ENCODE data around the gene HRK. TPM values are rescaled to one million over a fixed set of nuclear protein-coding genes. Genes with fewer than 3 reads are reported as not detected.

The HRK gene
- total and polyA plus RNA-seq, 2 of the 8 experiments (the other 6 are each of a cell fraction or from before 2014, with no cell fraction given) = 1.6 to 2.7 TPM

- Histone ChIP-seq H3K23ac (ENCODE audit: insufficient read length) (no peak overlapping the region), H4K91ac (replicated peaks; ENCODE audit: insufficient read length, low read length) (no peak overlapping the region), H2BK12ac (ENCODE audit: low read depth, low read length) (no peak overlapping the region), H3K4ac (replicated peaks; ENCODE audit: insufficient read length, low read depth, low read length) (no peak overlapping the region), H3K79me2 (ENCODE audit: control insufficient read depth in 1 of 2, insufficient read depth in 2 of 2, low read length in 2 of 2) (no peaks in the 10 kb centered on the region), H2AFZ (ENCODE audit: low read length) (no peak overlapping the region), H2BK120ac (replicated peaks; ENCODE audit: low read depth, low read length) (no peak overlapping the region), H3K36me3 (ENCODE audit: control insufficient read depth in 2 of 4, insufficient read depth in 4 of 4, low read length in 3 of 4) (no peaks in the 10 kb centered on the region), H3K9ac (replicated peaks in 1 of 4; ENCODE audit: extremely low read depth in 1 of 4, low read depth in 3 of 4, low read length in 3 of 4) (no peak overlapping the region; a peak in 1 of 7 replicates), H4K8ac (ENCODE audit: extremely low read depth, insufficient read depth, low read length) (no peak overlapping the region), H3K9me3 (ENCODE audit: insufficient read depth in 2 of 2, low read depth in 1 of 2, low read length in 1 of 2) (no peaks in the 10 kb centered on the region), H3K27ac (ENCODE audit: low read depth, low read length) (no peak overlapping the region), H3K4me2 (ENCODE audit: insufficient read depth in 1 of 2, low read depth in 2 of 2, low read length in 2 of 2) (no peak overlapping the region), H3K23me2 (ENCODE audit: low read depth, low read length) (no peaks in the 10 kb centered on the region), H4K5ac (ENCODE audit: insufficient read length, low read depth, low read length) (no peak overlapping the region), H3K14ac (ENCODE audit: insufficient read length) (no peak overlapping the region), H3K4me3 (ENCODE audit: extremely low read depth in 1 of 4, insufficient read depth in 2 of 4, low read depth in 3 of 4, low read length in 4 of 4) (no peak overlapping the region), H3K18ac (ENCODE audit: extremely low read depth, low read length) (no peak overlapping the region), H2BK5ac (ENCODE audit: low read depth, low read length) (no peak overlapping the region), H2AK5ac (ENCODE audit: low read depth, low read length) (no peak overlapping the region), H3K79me1 (ENCODE audit: low read depth, low read length) (no peaks in the 10 kb centered on the region), H3K4me1 (replicated peaks in 1 of 4; ENCODE audit: control insufficient read depth in 3 of 4, insufficient read depth in 4 of 4, low read length in 3 of 4) (no peaks in the 10 kb centered on the region), H3K27me3 (replicated peaks in 1 of 4; ENCODE audit: control insufficient read depth in 3 of 4, extremely low read depth in 1 of 4, insufficient read depth in 3 of 4, low read length in 3 of 4) (no peaks in the 10 kb centered on the region), H3K56ac (replicated peaks; ENCODE audit: insufficient read length, low read depth, low read length) (no peak overlapping the region), H2BK20ac (ENCODE audit: low read length) (no peak overlapping the region), H4K20me1 (replicated peaks in 1 of 2; ENCODE audit: control insufficient read depth in 1 of 2, insufficient read depth in 2 of 2, low read length in 2 of 2) (no peaks in the 10 kb centered on the region), H2BK15ac (ENCODE audit: low read length) (no peak overlapping the region)
- no peak for TF ChIP-seq RNF2 (IDR thresholded peaks at IDR 0.05; ENCODE audit: borderline replicate concordance, low read depth, low read length, missing control alignments, poor library complexity, severe bottlenecking)
- 73% methylated on average over 5 of the region's 5 CpGs; no CpG with 5 or more reads in 1 of the 2 experiments for WGBS, 2 experiments (ENCODE audit: extremely low coverage in 1 of 2, insufficient coverage in 1 of 2, insufficient read length in 1 of 2, insufficient replicate concordance in 2 of 2, low coverage in 1 of 2, low lambda C conversion rate in 2 of 2, missing lambda C conversion rate in 1 of 2)
- POLR2A ChIA-PET (ENCODE audit: partially characterized antibody) = interaction anchor here (0.6 to 1.0 kb wide), 3 partner anchors 23 to 83 kb away, joined by 3 read pairs; no protein-coding TSS in a partner anchor
- DNase-seq (ENCODE audit: low read depth in 1 of 2, low spot score in 2 of 2) (no peak), FAIRE-seq (no peak)
- CTCF ChIA-PET (ENCODE audit: partially characterized antibody) = interaction anchor here (0.8 to 1.8 kb wide), 7 partner anchors 23 to 811 kb away, joined by 3 to 8 read pairs (median 3); no protein-coding TSS in a partner anchor
These were observed 22.2 kb downstream of the HRK start for GRCh38 chr12:116859079-116859478.
